Sigmoid colon (tissue), 7 donors: ENCODE data around the gene COLEC12. TPM values are rescaled to one million over a fixed set of nuclear protein-coding genes. Genes with fewer than 3 reads are reported as not detected.
"Not testable (repeated sequence)": the region's sequence is repeated elsewhere in the genome, so short reads cannot be mapped to it uniquely, and the experiment has no call there.

Experiments used
- DNase-seq: peaks from one replicate; pipeline ENCODE4 v3.0.0-alpha.2; 2019
- H3K27ac ChIP-seq, 4 donors: fragments of 200-600 bp; sonication (generic); one replicate each; pipeline ENCODE4 v1.5.1; 2016 to 2019; ENCODE audit warnings: mild to moderate bottlenecking in 1 of 4
- H3K27me3 ChIP-seq, 3 donors: fragments of 200-600 bp; sonication (generic); one replicate each; pipeline ENCODE4 v1.5.1; 2019; ENCODE audit warnings: mild to moderate bottlenecking in 1 of 3
- H3K36me3 ChIP-seq, 4 donors: fragments of 200-600 bp; sonication (generic); one replicate each; pipeline ENCODE4 v1.5.1; 2016 to 2019
- H3K4me1 ChIP-seq, 4 donors: fragments of 200-600 bp; sonication (generic); one replicate each; pipeline ENCODE4 v1.5.1; 2017 to 2019
- H3K4me3 ChIP-seq, 4 donors: fragments of 200-600 bp; sonication (generic); one replicate each; pipeline ENCODE4 v1.5.1; 2017 to 2019; ENCODE audit warnings: mild to moderate bottlenecking in 2 of 4, moderate library complexity in 1 of 4
- H3K9me3 ChIP-seq, 4 donors: fragments of 200-600 bp in 3 of 4; sonication (generic) in 3 of 4; one replicate each; pipeline versions ENCODE4 v1.5.1 to v1.6.1; 2013 to 2019
- EP300 ChIP-seq, 4 donors: sonication (generic); formaldehyde crosslinking; IDR thresholded peaks; one replicate each; pipeline ENCODE4 v1.6.1; 2017; ENCODE audit warnings: antibody characterized with exemption in 4 of 4
- POLR2A ChIP-seq, 2 donors: fragments of 450-650 bp; IDR thresholded peaks; one replicate each; pipeline ENCODE4 v1.6.1; 2016; ENCODE audit warnings: antibody characterized with exemption in 2 of 2, mild to moderate bottlenecking in 2 of 2, moderate library complexity in 2 of 2
- POLR2AphosphoS5 ChIP-seq, 4 donors: sonication (generic); formaldehyde crosslinking; IDR thresholded peaks; one replicate each; pipeline ENCODE4 v1.6.1; 2017; ENCODE audit warnings: antibody characterized with exemption in 4 of 4
- WGBS, 2 donors: extraction: QIAGEN DNeasy Blood & Tissue Kit; methylation state at CpG; one replicate each; pipeline ENCODE4 v1.1.7; 2013; 5-methylcytosine and 5-hydroxymethylcytosine counted together
- intact Hi-C: fragments of 100-400 bp; cut with DNase I; formaldehyde crosslinking; loops from one replicate; pipeline ENCODE4 v1.15.1; 2023
- polyA plus RNA-seq, 3 donors: library from polyadenylated mRNA; stranded (reverse); fragments of 200-250 nt; gene quantifications; one replicate each; pipeline ENCODE4 v1.2.3, GENCODE V29; 2013
- total RNA-seq, 4 donors: library from RNA; depleted of rRNA; stranded (reverse); fragments of >200 nt; gene quantifications; one replicate each; pipeline ENCODE4 v1.1.0, GENCODE V29; 2016
- TF ChIP-seq, protein P1 (sequence below), 4 experiments: fragments of 450-650 bp in 3 of 4; fragments of 200-600 bp in 1 of 4; IDR thresholded peaks; one replicate each; pipeline ENCODE4 v1.5.1; 2016 to 2019; ENCODE audit warnings: antibody characterized with exemption in 4 of 4, mild to moderate bottlenecking in 3 of 4, moderate library complexity in 2 of 4
- donor health status: healthy with polysubstance abuse.
- donor health status: Bipolar disorder and iron deficiency.
- donor health status: healthy.

COLEC12 gene
- total and polyA plus RNA-seq, 7 donors = 0.69 to 24.7 (median 15.9) TPM

DNA sequence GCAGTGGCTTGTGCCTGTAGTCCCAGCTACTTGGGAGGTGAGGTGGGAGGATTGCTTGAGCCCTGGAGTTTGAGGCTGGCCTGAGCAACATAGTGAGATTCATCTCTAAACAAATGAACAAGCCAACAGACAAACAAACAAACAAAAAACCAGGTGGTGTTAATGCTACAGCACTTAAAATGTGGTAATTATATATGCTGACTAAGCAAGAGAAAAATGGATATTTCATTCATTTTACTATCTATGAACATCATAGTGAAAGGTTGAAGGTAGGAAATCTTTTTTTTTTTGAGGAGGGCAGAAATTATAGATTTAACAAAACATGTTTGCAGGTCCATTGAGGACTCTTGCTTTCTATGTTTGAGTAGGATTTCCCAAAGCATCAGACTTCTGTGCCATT, 190.5 kb downstream of the COLEC12 start:
- H3K27ac ChIP-seq = no peak overlapping the region
- no peaks in the 10 kb centered on the region for H3K36me3 ChIP-seq
- H3K4me3 ChIP-seq = no peak overlapping the region
- TF ChIP-seq, protein P1, sequence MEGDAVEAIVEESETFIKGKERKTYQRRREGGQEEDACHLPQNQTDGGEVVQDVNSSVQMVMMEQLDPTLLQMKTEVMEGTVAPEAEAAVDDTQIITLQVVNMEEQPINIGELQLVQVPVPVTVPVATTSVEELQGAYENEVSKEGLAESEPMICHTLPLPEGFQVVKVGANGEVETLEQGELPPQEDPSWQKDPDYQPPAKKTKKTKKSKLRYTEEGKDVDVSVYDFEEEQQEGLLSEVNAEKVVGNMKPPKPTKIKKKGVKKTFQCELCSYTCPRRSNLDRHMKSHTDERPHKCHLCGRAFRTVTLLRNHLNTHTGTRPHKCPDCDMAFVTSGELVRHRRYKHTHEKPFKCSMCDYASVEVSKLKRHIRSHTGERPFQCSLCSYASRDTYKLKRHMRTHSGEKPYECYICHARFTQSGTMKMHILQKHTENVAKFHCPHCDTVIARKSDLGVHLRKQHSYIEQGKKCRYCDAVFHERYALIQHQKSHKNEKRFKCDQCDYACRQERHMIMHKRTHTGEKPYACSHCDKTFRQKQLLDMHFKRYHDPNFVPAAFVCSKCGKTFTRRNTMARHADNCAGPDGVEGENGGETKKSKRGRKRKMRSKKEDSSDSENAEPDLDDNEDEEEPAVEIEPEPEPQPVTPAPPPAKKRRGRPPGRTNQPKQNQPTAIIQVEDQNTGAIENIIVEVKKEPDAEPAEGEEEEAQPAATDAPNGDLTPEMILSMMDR (IDR thresholded peaks at IDR 0.05) = no peak
- TF ChIP-seq POLR2A (IDR thresholded peaks at IDR 0.05) = no peak
- TF ChIP-seq EP300 (IDR thresholded peaks at IDR 0.05) = no peak
- no peak for TF ChIP-seq POLR2AphosphoS5 (IDR thresholded peaks at IDR 0.05)
- H3K4me1 ChIP-seq = no peaks in the 10 kb centered on the region
- no peaks in the 10 kb centered on the region for H3K27me3 ChIP-seq
- DNase-seq = no peak
- intact Hi-C loops = no loop called here
- H3K9me3 ChIP-seq = peaks cover 0 to 2% (median 0%) of the 10 kb centered on the region in 4 donors

DNA sequence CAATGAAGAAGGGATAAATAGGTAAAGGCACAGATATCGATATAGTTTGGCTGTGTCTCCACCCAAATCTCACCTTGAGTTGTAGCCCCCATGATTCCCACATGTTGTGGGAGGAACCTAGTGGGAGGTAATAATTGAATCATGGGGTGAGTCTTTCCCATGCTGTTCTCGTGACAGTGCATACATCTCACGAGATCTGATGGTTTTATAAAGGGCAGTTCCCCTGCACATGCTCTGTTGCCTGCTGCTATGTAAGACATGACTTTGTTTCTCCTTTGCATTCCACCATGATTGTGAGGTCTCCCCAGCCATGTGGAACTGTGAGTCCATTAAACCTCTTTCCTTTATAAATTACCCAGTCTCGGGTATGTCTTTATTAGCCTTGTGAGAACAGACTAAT, 192.4 kb downstream of the COLEC12 start:
- intact Hi-C loops, H3K4me1 ChIP-seq, H3K36me3 ChIP-seq, H3K4me3 ChIP-seq, H3K27ac ChIP-seq, H3K27me3 ChIP-seq, H3K9me3 ChIP-seq, DNase-seq: not testable (repeated sequence)
- 88 to 94% methylated on average over 4 of the region's 4 CpGs for WGBS, 2 donors

DNA sequence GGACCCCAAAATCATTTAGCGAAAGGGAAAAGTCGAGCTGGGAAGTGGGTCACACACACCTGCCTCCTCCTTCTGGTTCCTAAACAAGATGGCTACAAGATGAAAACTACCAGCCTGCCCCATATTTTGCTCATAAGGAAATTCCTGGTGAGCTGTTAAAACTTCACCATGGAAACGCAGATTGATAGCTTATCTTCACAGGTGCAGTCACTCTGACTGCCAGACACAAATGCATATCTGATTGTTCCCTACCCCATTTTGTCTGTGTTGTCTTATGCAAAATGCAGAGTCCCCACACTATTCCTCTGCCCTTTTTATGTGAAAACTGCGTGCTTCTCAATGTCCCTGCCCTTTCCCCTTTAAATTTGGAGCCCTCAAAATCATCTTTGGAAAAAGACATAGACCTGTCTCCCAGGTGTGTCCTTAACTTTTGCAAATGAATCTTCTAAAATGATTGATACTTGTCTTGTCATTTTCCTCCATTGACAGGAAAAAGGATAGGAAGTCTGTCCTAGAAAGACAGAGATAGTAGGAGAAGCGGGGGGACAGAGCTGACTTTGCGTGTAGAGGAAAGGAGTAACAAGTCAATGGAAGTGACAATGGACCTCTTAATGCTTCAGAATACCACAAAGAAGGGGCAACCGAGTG, 193.8 kb downstream of the COLEC12 start:
- no peak for TF ChIP-seq POLR2A (IDR thresholded peaks at IDR 0.05)
- TF ChIP-seq, protein P1 (IDR thresholded peaks at IDR 0.05) = no peak
- TF ChIP-seq POLR2AphosphoS5 (IDR thresholded peaks at IDR 0.05) = no peak
- no peak for TF ChIP-seq EP300 (IDR thresholded peaks at IDR 0.05)
- no peak overlapping the region for H3K4me3 ChIP-seq
- DNase-seq = no peak
- no peaks in the 10 kb centered on the region for H3K27me3 ChIP-seq
- H3K9me3 ChIP-seq = peaks cover 0 to 2% (median 0%) of the 10 kb centered on the region in 4 donors
- WGBS, 2 donors = 66 to 84% methylated on average over 7 of the region's 7 CpGs
- intact Hi-C loops = no loop called here
- no peak overlapping the region for H3K27ac ChIP-seq
- no peaks in the 10 kb centered on the region for H3K4me1 ChIP-seq
- no peaks in the 10 kb centered on the region for H3K36me3 ChIP-seq

DNA sequence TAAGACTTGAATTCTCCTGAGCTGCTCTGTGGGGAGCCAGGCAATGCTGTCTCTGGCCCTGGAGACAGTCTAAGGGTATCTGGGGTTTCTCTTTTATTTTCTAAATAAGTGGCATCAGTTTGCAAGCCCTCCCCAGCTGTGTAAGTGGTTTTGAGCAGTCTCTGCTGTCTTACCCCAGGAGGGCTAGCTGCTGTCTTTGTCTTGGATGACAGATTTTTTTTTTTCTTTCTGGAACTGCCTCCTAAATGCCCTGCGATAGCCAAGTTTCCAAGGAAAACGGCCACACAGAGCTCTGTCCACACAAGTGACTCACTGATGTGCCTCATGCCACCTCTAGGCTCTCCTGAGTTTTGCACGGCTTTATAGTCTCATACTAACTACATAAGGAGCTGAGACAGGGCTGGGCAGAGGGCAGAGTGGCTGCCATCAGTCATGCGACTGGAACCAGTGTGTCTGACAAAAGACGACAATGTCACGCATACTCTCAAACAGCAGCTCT, 195.4 kb downstream of the COLEC12 start:
- H3K36me3 ChIP-seq = no peaks in the 10 kb centered on the region
- intact Hi-C loops = no loop called here
- whole genome bisulfite sequencing, 2 donors = 65 to 81% methylated on average over 6 of the region's 6 CpGs
- H3K27me3 ChIP-seq = no peaks in the 10 kb centered on the region
- no peak for DNase-seq
- H3K4me1 ChIP-seq = no peaks in the 10 kb centered on the region
- no peak for TF ChIP-seq POLR2AphosphoS5 (IDR thresholded peaks at IDR 0.05)
- no peak overlapping the region for H3K4me3 ChIP-seq
- H3K27ac ChIP-seq = no peak overlapping the region
- no peaks in the 10 kb centered on the region for H3K9me3 ChIP-seq

DNA sequence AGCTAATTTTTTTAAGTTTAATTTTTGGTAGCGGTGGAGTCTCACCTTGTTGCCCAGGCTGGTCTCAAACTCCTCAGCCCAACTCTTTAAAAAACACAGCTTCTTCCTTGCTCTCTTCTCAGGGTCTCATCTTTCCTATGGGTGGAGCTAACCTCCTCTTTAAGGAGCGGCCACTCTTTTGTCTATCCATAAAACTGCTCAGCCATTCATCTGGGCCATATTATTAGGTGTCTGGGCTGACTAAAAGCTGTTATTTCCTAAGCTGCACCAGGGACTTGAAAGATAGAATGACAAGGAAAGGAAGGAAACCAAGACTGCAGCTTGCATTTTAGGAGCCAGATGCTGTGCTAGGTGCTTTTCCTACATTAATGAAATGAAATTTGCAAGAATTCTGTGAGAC, 196.9 kb downstream of the COLEC12 start:
- H3K4me1 ChIP-seq = no peaks in the 10 kb centered on the region
- no peaks in the 10 kb centered on the region for H3K36me3 ChIP-seq
- intact Hi-C loops = no loop called here
- H3K27ac ChIP-seq = no peak overlapping the region
- TF ChIP-seq EP300 (IDR thresholded peaks at IDR 0.05) = no peak
- TF ChIP-seq, protein P1 (IDR thresholded peaks at IDR 0.05) = no peak
- TF ChIP-seq POLR2AphosphoS5 (IDR thresholded peaks at IDR 0.05) = no peak
- TF ChIP-seq POLR2A (IDR thresholded peaks at IDR 0.05) = no peak
- 76 to 94% methylated on average over 2 of the region's 2 CpGs for WGBS, 2 donors
- H3K27me3 ChIP-seq = no peaks in the 10 kb centered on the region
- DNase-seq = no peak
- no peak overlapping the region for H3K4me3 ChIP-seq
- no peaks in the 10 kb centered on the region for H3K9me3 ChIP-seq

DNA sequence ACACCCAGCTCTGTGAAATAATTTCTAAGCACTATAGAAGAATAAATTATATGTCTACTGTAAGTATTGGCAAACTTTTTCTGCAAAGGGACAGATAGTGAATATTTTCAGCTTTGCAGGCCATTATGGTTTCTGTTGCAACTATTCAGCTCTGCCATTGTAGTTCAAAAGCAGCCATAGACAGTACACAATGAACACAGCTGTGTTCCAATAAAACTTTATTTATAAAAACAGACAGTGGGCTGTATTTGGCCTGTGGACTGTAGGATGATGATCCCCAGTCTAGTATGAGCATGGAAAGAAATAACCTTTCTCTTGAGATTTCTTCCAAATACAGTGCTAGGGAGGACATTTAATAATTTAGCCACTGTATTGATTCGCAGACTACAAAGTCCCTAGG, 197.5 kb downstream of the COLEC12 start:
- Histone ChIP-seq H3K27me3 (no peaks in the 10 kb centered on the region), H3K9me3 (no peaks in the 10 kb centered on the region), H3K4me1 (no peaks in the 10 kb centered on the region), H3K4me3 (no peak overlapping the region), H3K27ac (no peak overlapping the region), H3K36me3 (no peaks in the 10 kb centered on the region)
- TF ChIP-seq POLR2AphosphoS5 (IDR thresholded peaks at IDR 0.05) = no peak
- no peak for TF ChIP-seq EP300 (IDR thresholded peaks at IDR 0.05)
- TF ChIP-seq, protein P1 (IDR thresholded peaks at IDR 0.05) = no peak
- TF ChIP-seq POLR2A (IDR thresholded peaks at IDR 0.05) = no peak
- intact Hi-C loops = no loop called here
- 48 to 93% methylated on average over 1 of the region's 1 CpG for WGBS, 2 donors
- DNase-seq = no peak
